ENCODE measurements around the gene PDE3B.

PDE3B gene

DNA sequence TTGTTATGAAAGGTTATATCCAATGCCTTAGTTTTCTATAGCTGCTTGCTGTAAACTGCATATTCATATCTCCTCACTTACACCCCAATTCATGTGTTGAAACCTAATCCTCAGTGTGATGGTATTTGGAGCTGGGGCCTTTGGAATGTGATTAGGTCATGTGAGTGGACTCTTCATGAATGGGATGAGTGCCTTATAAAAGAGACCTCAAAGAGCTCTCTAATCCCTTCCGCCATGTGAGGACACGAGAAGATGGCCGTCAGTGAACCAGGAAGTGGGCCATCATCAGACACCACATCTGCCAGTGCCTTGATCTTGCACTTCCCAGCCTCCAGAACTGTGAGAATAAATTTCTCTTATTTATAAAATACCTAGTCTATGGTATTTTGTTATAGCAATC, 169.2 kb downstream of the PDE3B start:
- TF ChIP-seq TAF1 (IDR thresholded peaks at IDR 0.05; ENCODE audit: low read depth, low read length) (no peak), POLR2AphosphoS5 (IDR thresholded peaks at IDR 0.05; ENCODE audit: low read depth, low read length) (no peak), POU2F2 (IDR thresholded peaks at IDR 0.05; ENCODE audit: low read depth, low read length) (no peak), POLR2A (IDR thresholded peaks at IDR 0.05; ENCODE audit: low read depth, low read length) (no peak), PAX5 (IDR thresholded peaks at IDR 0.05; ENCODE audit: insufficient read depth, low read length, severe bottlenecking) (no peak)
- DNase-seq (ENCODE audit: insufficient read length, low spot score) = no peak
- no peak for FAIRE-seq

DNA sequence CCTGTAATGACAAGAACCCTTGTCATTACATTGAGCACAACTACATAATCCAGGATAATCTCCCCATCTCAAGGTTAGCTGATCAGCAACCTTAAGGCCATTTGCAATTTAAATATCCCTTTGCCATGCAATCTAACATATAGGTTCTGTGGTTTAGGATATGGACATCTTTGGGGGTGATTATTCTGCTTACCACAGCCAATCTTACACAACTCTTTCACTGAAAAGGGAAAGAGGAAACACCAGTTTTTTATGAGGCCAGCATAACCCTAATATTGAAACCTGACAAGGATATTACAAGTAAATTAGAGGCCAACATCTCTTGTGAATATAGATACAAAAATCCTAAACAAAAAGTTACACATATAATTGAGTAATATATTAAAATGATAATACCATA, 169.9 kb downstream of the PDE3B start:
- FAIRE-seq = no peak
- TF ChIP-seq SPI1 (IDR thresholded peaks at IDR 0.05; ENCODE audit: low read depth, low read length) = no peak
- no peak for TF ChIP-seq POU2F2 (IDR thresholded peaks at IDR 0.05; ENCODE audit: low read depth, low read length)
- TF ChIP-seq POLR2AphosphoS5 (IDR thresholded peaks at IDR 0.05; ENCODE audit: low read depth, low read length) = no peak
- no peak for TF ChIP-seq PAX5 (IDR thresholded peaks at IDR 0.05; ENCODE audit: insufficient read depth, low read length, severe bottlenecking)
- TF ChIP-seq TAF1 (IDR thresholded peaks at IDR 0.05; ENCODE audit: low read depth, low read length) = no peak
- TF ChIP-seq POLR2A (IDR thresholded peaks at IDR 0.05; ENCODE audit: low read depth, low read length) = no peak
- no peak for DNase-seq (ENCODE audit: insufficient read length, low spot score)

DNA sequence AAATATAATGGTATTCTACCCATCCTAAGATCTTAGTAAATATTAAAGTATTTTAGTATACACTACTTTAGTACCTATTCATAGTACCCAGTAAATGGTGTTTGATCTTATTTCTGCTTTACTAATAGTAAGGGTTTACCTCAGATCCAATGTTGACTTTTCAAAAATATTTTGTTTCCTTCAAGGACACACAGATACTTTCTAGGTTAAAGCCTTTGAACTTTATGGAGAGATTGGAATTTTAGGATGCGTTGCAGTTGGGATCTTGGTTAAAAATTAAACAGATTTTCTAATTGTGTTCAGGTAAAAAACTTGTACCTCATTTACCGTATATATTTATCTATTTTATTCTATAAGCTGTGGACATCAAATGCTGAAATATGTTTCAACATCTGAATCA, 175.2 kb downstream of the PDE3B start:
- no peak for FAIRE-seq
- no peak for TF ChIP-seq TAF1 (IDR thresholded peaks at IDR 0.05; ENCODE audit: low read depth, low read length)
- TF ChIP-seq POLR2AphosphoS5 (IDR thresholded peaks at IDR 0.05; ENCODE audit: low read depth, low read length) = no peak
- no peak for TF ChIP-seq SPI1 (IDR thresholded peaks at IDR 0.05; ENCODE audit: low read depth, low read length)
- TF ChIP-seq PAX5 (IDR thresholded peaks at IDR 0.05; ENCODE audit: insufficient read depth, low read length, severe bottlenecking) = no peak
- no peak for TF ChIP-seq POLR2A (IDR thresholded peaks at IDR 0.05; ENCODE audit: low read depth, low read length)
- no peak for TF ChIP-seq POU2F2 (IDR thresholded peaks at IDR 0.05; ENCODE audit: low read depth, low read length)
- no peak for DNase-seq (ENCODE audit: insufficient read length, low spot score)

- TF ChIP-seq SPI1 (IDR thresholded peaks at IDR 0.05; ENCODE audit: low read depth, low read length) (no peak), TAF1 (IDR thresholded peaks at IDR 0.05; ENCODE audit: low read depth, low read length) (no peak), POLR2AphosphoS5 (IDR thresholded peaks at IDR 0.05; ENCODE audit: low read depth, low read length) (no peak), POLR2A (IDR thresholded peaks at IDR 0.05; ENCODE audit: low read depth, low read length) (no peak), POU2F2 (IDR thresholded peaks at IDR 0.05; ENCODE audit: low read depth, low read length) (no peak), PAX5 (IDR thresholded peaks at IDR 0.05; ENCODE audit: insufficient read depth, low read length, severe bottlenecking) (no peak)
- DNase-seq (ENCODE audit: insufficient read length, low spot score) = no peak
- no peak for FAIRE-seq
These were observed 176.0 kb downstream of the PDE3B start for GRCh38 chr11:14819596-14819995.

DNA sequence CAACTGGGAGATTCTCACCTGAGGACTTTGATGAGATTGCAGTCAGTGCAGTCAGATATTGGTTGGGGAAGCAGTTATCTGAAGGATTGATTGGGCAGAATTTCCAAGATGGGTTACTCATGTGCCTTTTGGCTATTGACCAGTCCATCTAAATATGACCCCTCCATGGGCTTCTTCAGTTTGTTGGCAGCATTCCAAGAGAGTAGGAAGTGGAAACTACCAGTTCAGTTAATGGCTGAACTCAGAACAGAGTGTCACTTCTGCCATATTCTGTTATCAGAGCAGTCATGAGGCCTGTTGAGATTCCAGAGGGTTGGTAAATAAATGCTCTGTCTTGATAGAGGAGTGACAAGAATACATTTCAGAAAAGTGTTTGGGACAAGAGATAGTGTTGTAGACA, 177.4 kb downstream of the PDE3B start:
- DNase-seq (ENCODE audit: insufficient read length, low spot score) = no peak
- no peak for FAIRE-seq
- TF ChIP-seq SPI1 (IDR thresholded peaks at IDR 0.05; ENCODE audit: low read depth, low read length) (no peak), POU2F2 (IDR thresholded peaks at IDR 0.05; ENCODE audit: low read depth, low read length) (no peak), POLR2AphosphoS5 (IDR thresholded peaks at IDR 0.05; ENCODE audit: low read depth, low read length) (no peak), POLR2A (IDR thresholded peaks at IDR 0.05; ENCODE audit: low read depth, low read length) (no peak), TAF1 (IDR thresholded peaks at IDR 0.05; ENCODE audit: low read depth, low read length) (no peak), PAX5 (IDR thresholded peaks at IDR 0.05; ENCODE audit: insufficient read depth, low read length, severe bottlenecking) (no peak)

GRCh38 chr11:14826600-14826999, 183.0 kb downstream of the PDE3B start:
- FAIRE-seq = no peak
- no peak for DNase-seq (ENCODE audit: insufficient read length, low spot score)
- TF ChIP-seq SPI1 (IDR thresholded peaks at IDR 0.05; ENCODE audit: low read depth, low read length) (no peak), TAF1 (IDR thresholded peaks at IDR 0.05; ENCODE audit: low read depth, low read length) (no peak), POU2F2 (IDR thresholded peaks at IDR 0.05; ENCODE audit: low read depth, low read length) (no peak), PAX5 (IDR thresholded peaks at IDR 0.05; ENCODE audit: insufficient read depth, low read length, severe bottlenecking) (no peak), POLR2AphosphoS5 (IDR thresholded peaks at IDR 0.05; ENCODE audit: low read depth, low read length) (no peak)

- DNase-seq (ENCODE audit: insufficient read length, low spot score) = no peak
- TF ChIP-seq POLR2AphosphoS5 (IDR thresholded peaks at IDR 0.05; ENCODE audit: low read depth, low read length) (no peak), TAF1 (IDR thresholded peaks at IDR 0.05; ENCODE audit: low read depth, low read length) (no peak), PAX5 (IDR thresholded peaks at IDR 0.05; ENCODE audit: insufficient read depth, low read length, severe bottlenecking) (no peak), POLR2A (IDR thresholded peaks at IDR 0.05; ENCODE audit: low read depth, low read length) (no peak), SPI1 (IDR thresholded peaks at IDR 0.05; ENCODE audit: low read depth, low read length) (no peak), POU2F2 (IDR thresholded peaks at IDR 0.05; ENCODE audit: low read depth, low read length) (no peak)
- no peak for FAIRE-seq
These were observed 192.2 kb downstream of the PDE3B start for GRCh38 chr11:14835496-14836492.

- DNase-seq (ENCODE audit: insufficient read length, low spot score) = no peak
- TF ChIP-seq POU2F2 (IDR thresholded peaks at IDR 0.05; ENCODE audit: low read depth, low read length) = no peak
- TF ChIP-seq TAF1 (IDR thresholded peaks at IDR 0.05; ENCODE audit: low read depth, low read length) = no peak
- TF ChIP-seq POLR2AphosphoS5 (IDR thresholded peaks at IDR 0.05; ENCODE audit: low read depth, low read length) = no peak
- TF ChIP-seq PAX5 (IDR thresholded peaks at IDR 0.05; ENCODE audit: insufficient read depth, low read length, severe bottlenecking) = no peak
- TF ChIP-seq SPI1 (IDR thresholded peaks at IDR 0.05; ENCODE audit: low read depth, low read length) = no peak
- no peak for FAIRE-seq
These were observed 198.4 kb downstream of the PDE3B start for GRCh38 chr11:14842002-14842401.

DNA sequence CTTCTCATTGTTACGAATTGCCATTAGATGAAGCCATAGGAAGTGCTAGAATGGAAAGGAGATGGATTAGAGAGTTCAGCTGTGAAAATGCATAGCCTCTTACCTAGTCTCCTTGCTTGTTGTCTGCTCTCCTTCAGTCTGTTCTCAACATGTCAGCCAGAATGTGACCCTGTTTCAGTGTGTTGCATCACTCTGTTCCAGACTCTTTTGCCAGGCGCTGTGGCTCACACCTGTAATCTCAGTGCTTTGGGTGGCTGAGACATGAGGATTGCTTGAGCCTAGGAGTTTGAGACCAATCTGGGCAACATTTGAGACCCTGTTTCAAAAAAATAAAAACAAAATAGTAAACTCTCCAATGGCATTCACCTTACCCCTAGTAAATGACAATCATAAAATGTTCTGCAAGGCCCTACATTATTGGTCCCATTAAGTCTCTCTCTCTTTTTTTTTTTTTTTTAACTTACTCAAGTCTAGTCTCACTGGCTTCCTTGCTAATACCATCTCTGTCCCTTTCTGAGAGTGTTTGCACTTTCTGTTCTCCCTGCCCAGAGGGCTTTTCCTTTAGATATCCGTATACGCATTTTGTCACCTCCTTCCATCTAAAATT, 209.1 kb downstream of the PDE3B start:
- TF ChIP-seq PAX5 (IDR thresholded peaks at IDR 0.05; ENCODE audit: insufficient read depth, low read length, severe bottlenecking) (no peak), SPI1 (IDR thresholded peaks at IDR 0.05; ENCODE audit: low read depth, low read length) (no peak), POLR2AphosphoS5 (IDR thresholded peaks at IDR 0.05; ENCODE audit: low read depth, low read length) (no peak), POU2F2 (IDR thresholded peaks at IDR 0.05; ENCODE audit: low read depth, low read length) (no peak), POLR2A (IDR thresholded peaks at IDR 0.05; ENCODE audit: low read depth, low read length) (no peak), TAF1 (IDR thresholded peaks at IDR 0.05; ENCODE audit: low read depth, low read length) (no peak)
- FAIRE-seq (no peak), DNase-seq (ENCODE audit: insufficient read length, low spot score) (no peak)

Measured in GM12891 (cell line).